Keratinocyte (primary cell): Measurements from ENCODE around the gene CACNA2D1. TPM values are rescaled to one million over a fixed set of nuclear protein-coding genes. Genes with fewer than 3 reads are reported as not detected.

ENCODE experiments used
- DNase-seq: peaks from one replicate; pipeline ENCODE4 v3.0.0-alpha.2; 2011; ENCODE audit warnings: low read depth, missing footprints, low spot score
- FAIRE-seq: peaks from 2 replicates; lab custom pipeline; 2011; peaks lifted over from hg19 to GRCh38; lab: Jason Lieb, UNC
- H2AFZ ChIP-seq: 2 replicates; pipeline ENCODE4 v1.6.0; 2012; ENCODE audit warnings: low read length, control low read depth, inconsistent platforms; ENCODE audit not compliant: control insufficient read depth
- H3K27ac ChIP-seq: 2 replicates; pipeline ENCODE4 v1.5.1; 2011; ENCODE audit warnings: low read length; ENCODE audit not compliant: control insufficient read depth, insufficient read depth
- H3K27me3 ChIP-seq: 3 replicates; pipeline ENCODE4 v1.6.0; 2011; ENCODE audit warnings: low read length; ENCODE audit not compliant: control insufficient read depth, insufficient read depth; ENCODE audit errors: extremely low read depth
- H3K36me3 ChIP-seq, 2 experiments: 2 replicates in 1 of 2; 3 replicates in 1 of 2; pipeline ENCODE4 v1.5.1; 2011; ENCODE audit warnings: low read length in 2 of 2, mild to moderate bottlenecking in 1 of 2; ENCODE audit not compliant: control insufficient read depth in 2 of 2, insufficient read depth in 2 of 2; ENCODE audit errors: extremely low read depth in 1 of 2
- H3K4me1 ChIP-seq: 3 replicates; pipeline ENCODE4 v1.5.1; 2011; ENCODE audit warnings: low read length; ENCODE audit not compliant: control insufficient read depth, insufficient read depth; ENCODE audit errors: extremely low read depth
- H3K4me2 ChIP-seq: 3 replicates; pipeline ENCODE4 v1.6.0; 2011; ENCODE audit warnings: low read depth, low read length; ENCODE audit not compliant: control insufficient read depth, insufficient read depth; ENCODE audit errors: extremely low read depth
- H3K4me3 ChIP-seq, 3 experiments: fragments of 200-600 bp in 1 of 3; sonication (generic) in 1 of 3; 2 replicates in 2 of 3; 3 replicates in 1 of 3; pipeline ENCODE4 v1.5.1; 2011 to 2016; ENCODE audit warnings: low read length in 3 of 3, mild to moderate bottlenecking in 3 of 3, control low read depth in 2 of 3, inconsistent platforms in 1 of 3, low read depth in 1 of 3, mixed read lengths in 1 of 3, mixed run types in 1 of 3, moderate library complexity in 1 of 3; ENCODE audit not compliant: control insufficient read depth in 2 of 3, insufficient read depth in 2 of 3; ENCODE audit errors: extremely low read depth in 1 of 3
- H3K79me2 ChIP-seq: 2 replicates; pipeline ENCODE4 v1.6.0; 2012; ENCODE audit warnings: low read length; ENCODE audit not compliant: control insufficient read depth, insufficient read depth
- H3K9ac ChIP-seq: 3 replicates; pipeline ENCODE4 v1.6.0; 2011; ENCODE audit warnings: low read length; ENCODE audit not compliant: control insufficient read depth, insufficient read depth; ENCODE audit errors: extremely low read depth
- H3K9me1 ChIP-seq: 3 replicates; pipeline ENCODE4 v1.6.0; 2011; ENCODE audit warnings: low read length; ENCODE audit not compliant: control insufficient read depth, insufficient read depth; ENCODE audit errors: extremely low read depth
- H3K9me3 ChIP-seq: 2 replicates; pipeline ENCODE4 v1.5.1; 2012; ENCODE audit warnings: low read depth, low read length; ENCODE audit not compliant: control insufficient read depth
- H4K20me1 ChIP-seq: 3 replicates; pipeline ENCODE4 v1.6.0; 2011; ENCODE audit warnings: low read length; ENCODE audit not compliant: control insufficient read depth, insufficient read depth; ENCODE audit errors: extremely low read depth
- EZH2 ChIP-seq: IDR thresholded peaks from one replicate; pipeline ENCODE4 v1.6.1; 2012; ENCODE audit warnings: inconsistent platforms, mild to moderate bottlenecking, low read length, moderate library complexity
- dilution Hi-C: fragments of 300-500 bp; cut with MboI; formaldehyde crosslinking; loops from one replicate; pipeline ENCODE4 v1.7.0; 2020; ENCODE audit warnings: low sequenced_read_pairs; ENCODE audit not compliant: extremely low pct_ligation_motif_present
- polyA plus RNA-seq, 5 experiments: library from polyadenylated mRNA; depleted of rRNA in 3 of 5; stranded (reverse) in 3 of 5; stranded (forward) in 1 of 5; unstranded in 1 of 5; fragments of >200 nt; gene quantifications; 1 replicate in 1 of 5; 2 replicates in 3 of 5; 3 replicates in 1 of 5; pipeline versions ENCODE4 v1.2.1 to v1.2.3, GENCODE V29; 2011 to 2012; ENCODE audit warnings: missing spikeins in 2 of 5, low read depth in 1 of 5, low replicate concordance in 1 of 5
- TF ChIP-seq, protein P1 (sequence below), 3 experiments: IDR thresholded peaks in 1 of 3; conservative IDR thresholded peaks in 1 of 3; optimal IDR thresholded peaks in 1 of 3; 2 replicates in 2 of 3; 3 replicates in 1 of 3; pipeline versions ENCODE3 to v1.5.1; 2011; ENCODE audit warnings: low read length in 3 of 3, mild to moderate bottlenecking in 3 of 3, moderate library complexity in 2 of 3, control low read depth in 1 of 3, inconsistent platforms in 1 of 3; ENCODE audit not compliant: insufficient read depth in 2 of 3; ENCODE audit errors: extremely low read depth in 1 of 3

CACNA2D1 gene
- polyA plus RNA-seq, 1 donor (not counting 4 experiments of a cell fraction or from before 2014, with no cell fraction given) = 1.8 TPM

GRCh38 chr7:82360591-82361368 is 82.8 kb downstream of the CACNA2D1 start:
- Histone ChIP-seq H3K9me3 (no peaks in the 10 kb centered on the region), H3K4me3 (no peak overlapping the region), H3K27ac (no peak overlapping the region), H3K9ac (no peak overlapping the region), H3K9me1 (no peaks in the 10 kb centered on the region), H3K4me1 (no peaks in the 10 kb centered on the region), H2AFZ (no peak overlapping the region), H4K20me1 (no peaks in the 10 kb centered on the region), H3K27me3 (no peaks in the 10 kb centered on the region), H3K79me2 (no peaks in the 10 kb centered on the region), H3K4me2 (no peak overlapping the region), H3K36me3 (no peaks in the 10 kb centered on the region)
- FAIRE-seq (no peak), DNase-seq (no peak)
- TF ChIP-seq, protein P1, sequence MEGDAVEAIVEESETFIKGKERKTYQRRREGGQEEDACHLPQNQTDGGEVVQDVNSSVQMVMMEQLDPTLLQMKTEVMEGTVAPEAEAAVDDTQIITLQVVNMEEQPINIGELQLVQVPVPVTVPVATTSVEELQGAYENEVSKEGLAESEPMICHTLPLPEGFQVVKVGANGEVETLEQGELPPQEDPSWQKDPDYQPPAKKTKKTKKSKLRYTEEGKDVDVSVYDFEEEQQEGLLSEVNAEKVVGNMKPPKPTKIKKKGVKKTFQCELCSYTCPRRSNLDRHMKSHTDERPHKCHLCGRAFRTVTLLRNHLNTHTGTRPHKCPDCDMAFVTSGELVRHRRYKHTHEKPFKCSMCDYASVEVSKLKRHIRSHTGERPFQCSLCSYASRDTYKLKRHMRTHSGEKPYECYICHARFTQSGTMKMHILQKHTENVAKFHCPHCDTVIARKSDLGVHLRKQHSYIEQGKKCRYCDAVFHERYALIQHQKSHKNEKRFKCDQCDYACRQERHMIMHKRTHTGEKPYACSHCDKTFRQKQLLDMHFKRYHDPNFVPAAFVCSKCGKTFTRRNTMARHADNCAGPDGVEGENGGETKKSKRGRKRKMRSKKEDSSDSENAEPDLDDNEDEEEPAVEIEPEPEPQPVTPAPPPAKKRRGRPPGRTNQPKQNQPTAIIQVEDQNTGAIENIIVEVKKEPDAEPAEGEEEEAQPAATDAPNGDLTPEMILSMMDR (optimal IDR thresholded peaks at IDR 0.05 in 1 of 3, IDR thresholded peaks at IDR 0.05 in 1 of 3, conservative IDR thresholded peaks at IDR 0.05 in 1 of 3; ENCODE audit: extremely low read depth in 1 of 3, insufficient read depth in 2 of 3, low read length in 3 of 3) = no peak
- TF ChIP-seq EZH2 = no peak
- dilution Hi-C loops = no loop called here

- no peaks in the 10 kb centered on the region for H4K20me1 ChIP-seq
- H3K36me3 ChIP-seq = no peaks in the 10 kb centered on the region
- no peak overlapping the region for H3K27ac ChIP-seq
- no peaks in the 10 kb centered on the region for H3K9me1 ChIP-seq
- no peak for DNase-seq
- H3K79me2 ChIP-seq = no peaks in the 10 kb centered on the region
- FAIRE-seq = no peak
- H3K9ac ChIP-seq = no peak overlapping the region
- TF ChIP-seq EZH2 = no peak
- TF ChIP-seq, protein P1 (optimal IDR thresholded peaks at IDR 0.05 in 1 of 3, IDR thresholded peaks at IDR 0.05 in 1 of 3, conservative IDR thresholded peaks at IDR 0.05 in 1 of 3; ENCODE audit: extremely low read depth in 1 of 3, insufficient read depth in 2 of 3, low read length in 3 of 3) = no peak
- no peaks in the 10 kb centered on the region for H3K4me1 ChIP-seq
- H3K27me3 ChIP-seq = no peaks in the 10 kb centered on the region
- no peak overlapping the region for H3K4me3 ChIP-seq
- no peaks in the 10 kb centered on the region for H3K9me3 ChIP-seq
- no peak overlapping the region for H2AFZ ChIP-seq
- no peak overlapping the region for H3K4me2 ChIP-seq
- dilution Hi-C loops = no loop called here
Measured at GRCh38 chr7:82359426-82359825, 84.2 kb downstream of the CACNA2D1 start.
